ENCODE measurements around the gene CEP78.
"Not testable (repeated sequence)": the region's sequence is repeated elsewhere in the genome, so short reads cannot be mapped to it uniquely, and the experiment has no call there.

Gene CEP78

DNA sequence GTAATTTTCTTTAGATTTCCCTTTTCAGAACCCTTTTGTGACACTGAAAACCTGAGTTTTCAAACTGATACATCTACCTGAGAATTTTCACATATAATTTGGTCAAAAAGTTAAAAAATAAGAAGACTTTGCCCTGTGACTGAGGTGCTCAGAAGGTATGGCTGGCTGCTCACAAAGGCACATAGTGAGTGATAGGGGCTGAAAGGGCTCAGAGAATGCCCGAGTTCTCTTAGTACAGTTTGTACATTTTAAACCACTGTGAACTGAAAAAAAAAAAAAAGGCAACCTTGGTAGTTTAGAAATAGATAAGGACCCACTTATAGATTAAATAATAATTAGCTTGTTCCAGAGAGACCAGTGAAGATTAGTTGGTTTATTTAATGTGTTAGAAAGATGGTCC is 42.9 kb downstream of the CEP78 start:
- no peaks in the 10 kb centered on the region for H3K4me1 ChIP-seq (ENCODE audit: insufficient read depth, low read length)
- H3K27me3 ChIP-seq (ENCODE audit: insufficient read depth, low read length), result no peaks in the 10 kb centered on the region
- no peak overlapping the region for H3K4me3 ChIP-seq (ENCODE audit: low read length)
- H2AFZ ChIP-seq (ENCODE audit: low read depth, low read length), result no peak overlapping the region
- H3K36me3 ChIP-seq (ENCODE audit: insufficient read depth, low read length), result no peaks in the 10 kb centered on the region
- no peaks in the 10 kb centered on the region for H3K9me3 ChIP-seq (ENCODE audit: low read length)

DNA sequence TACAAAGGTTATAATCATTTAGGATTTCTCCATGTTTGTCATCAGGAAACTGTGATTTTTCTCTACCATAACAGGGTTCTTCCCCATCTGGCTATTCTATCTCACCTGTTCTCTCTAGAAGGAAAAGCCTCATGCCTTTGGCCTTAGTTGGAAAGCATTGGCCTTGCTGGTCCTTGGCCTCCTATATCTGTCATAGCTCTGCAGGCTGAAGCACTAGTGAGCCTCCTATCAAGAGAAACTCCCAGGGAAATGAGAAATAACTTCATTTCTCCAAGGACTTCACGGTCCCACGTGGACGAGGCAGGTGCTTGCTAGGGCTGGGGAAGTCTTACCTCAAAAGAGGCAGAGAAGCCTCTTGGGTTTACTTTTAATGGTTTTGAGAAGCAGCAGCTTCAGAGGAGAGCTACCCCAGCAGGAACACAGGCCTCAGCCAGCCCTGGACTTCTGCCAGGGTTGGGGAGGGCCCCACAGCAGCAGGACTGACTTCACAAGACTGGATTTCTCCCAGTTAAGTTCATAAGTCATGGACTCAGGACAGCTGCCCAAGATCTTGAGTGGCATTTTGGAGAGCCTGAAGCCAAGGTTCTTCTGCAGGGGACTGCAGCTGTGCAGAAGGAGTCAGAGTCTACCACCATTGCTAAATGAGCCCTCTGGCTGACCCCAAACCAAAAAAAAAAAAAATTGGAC is 45.2 kb downstream of the CEP78 start:
- Histone ChIP-seq H3K4me1 (ENCODE audit: insufficient read depth, low read length) (no peaks in the 10 kb centered on the region), H3K36me3 (ENCODE audit: insufficient read depth, low read length) (no peaks in the 10 kb centered on the region), H3K27me3 (ENCODE audit: insufficient read depth, low read length) (no peaks in the 10 kb centered on the region), H3K4me3 (ENCODE audit: low read length) (no peak overlapping the region), H3K9me3 (ENCODE audit: low read length) (no peaks in the 10 kb centered on the region), H2AFZ (ENCODE audit: low read depth, low read length) (no peak overlapping the region)

DNA sequence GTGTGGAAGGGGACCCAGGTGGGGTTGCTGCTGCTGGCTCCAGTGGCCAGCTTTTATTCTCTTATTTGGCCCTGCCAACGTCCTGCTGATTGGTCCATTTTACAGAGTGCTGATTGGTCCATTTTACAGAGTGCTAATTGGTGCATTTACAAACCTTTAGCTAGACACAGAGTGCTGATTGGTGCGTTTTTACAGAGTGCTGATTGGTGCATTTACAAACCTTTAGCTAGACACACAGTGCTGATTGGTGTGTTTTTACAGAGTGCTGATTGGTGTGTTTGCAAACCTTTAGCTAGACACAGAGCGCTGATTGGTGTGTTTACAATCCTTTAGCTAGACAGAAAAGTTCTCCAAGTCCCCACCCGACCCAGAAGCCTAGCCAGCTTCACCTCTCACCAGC is 48.3 kb downstream of the CEP78 start:
- not testable (repeated sequence) for H3K4me3 ChIP-seq (ENCODE audit: low read length); H3K4me1 ChIP-seq (ENCODE audit: insufficient read depth, low read length); H2AFZ ChIP-seq (ENCODE audit: low read depth, low read length); H3K36me3 ChIP-seq (ENCODE audit: insufficient read depth, low read length); H3K9me3 ChIP-seq (ENCODE audit: low read length); H3K27me3 ChIP-seq (ENCODE audit: insufficient read depth, low read length)

DNA sequence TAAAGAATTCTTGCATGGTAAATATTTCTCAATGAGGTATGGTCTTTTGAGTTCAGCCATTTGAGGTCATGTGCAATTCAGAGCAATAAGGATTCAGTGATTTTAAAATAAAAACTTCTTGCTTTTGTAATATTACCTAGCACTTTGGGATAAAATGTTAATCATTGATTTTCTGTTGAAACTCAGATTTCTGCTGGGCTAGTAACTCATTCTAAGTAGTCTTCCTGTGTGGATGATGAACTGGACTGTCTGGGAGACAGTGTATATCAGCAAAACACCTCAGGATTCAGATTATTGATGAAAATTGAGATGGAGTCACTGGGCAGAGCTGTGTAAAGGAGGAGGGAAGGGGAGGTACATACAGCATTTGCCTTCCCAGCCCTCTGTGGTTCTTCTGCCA is 50.2 kb downstream of the CEP78 start:
- no peaks in the 10 kb centered on the region for H3K27me3 ChIP-seq (ENCODE audit: insufficient read depth, low read length)
- H2AFZ ChIP-seq (ENCODE audit: low read depth, low read length), result no peak overlapping the region
- no peaks in the 10 kb centered on the region for H3K4me1 ChIP-seq (ENCODE audit: insufficient read depth, low read length)
- H3K4me3 ChIP-seq (ENCODE audit: low read length), result no peak overlapping the region
- no peaks in the 10 kb centered on the region for H3K9me3 ChIP-seq (ENCODE audit: low read length)
- H3K36me3 ChIP-seq (ENCODE audit: insufficient read depth, low read length), result no peaks in the 10 kb centered on the region

DNA sequence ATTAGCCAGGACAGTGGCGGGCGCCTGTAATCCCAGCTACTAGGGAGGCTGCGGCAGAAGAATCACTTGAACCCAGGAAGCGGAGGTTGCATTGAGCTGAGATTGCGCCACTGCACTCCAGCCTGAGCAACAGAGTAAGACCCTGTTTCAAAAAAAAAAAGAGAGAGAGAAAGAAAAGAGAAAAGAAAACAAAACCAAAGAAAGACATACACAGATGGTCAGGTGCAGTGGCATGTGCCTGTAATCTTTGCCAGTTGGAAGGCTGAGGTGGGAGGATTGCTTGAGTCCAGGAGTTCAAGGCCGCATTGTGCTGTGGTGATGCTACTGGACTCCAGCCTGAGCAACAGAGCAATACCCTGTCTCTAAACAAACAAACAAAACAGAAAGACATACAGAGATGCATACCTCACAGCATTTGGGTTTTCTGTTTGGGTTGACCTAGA is 51.1 kb downstream of the CEP78 start:
- Histone ChIP-seq H2AFZ (ENCODE audit: low read depth, low read length) (no peak overlapping the region), H3K27me3 (ENCODE audit: insufficient read depth, low read length) (no peaks in the 10 kb centered on the region), H3K36me3 (ENCODE audit: insufficient read depth, low read length) (no peaks in the 10 kb centered on the region), H3K4me3 (ENCODE audit: low read length) (no peak overlapping the region), H3K4me1 (ENCODE audit: insufficient read depth, low read length) (no peaks in the 10 kb centered on the region), H3K9me3 (ENCODE audit: low read length) (no peaks in the 10 kb centered on the region)

DNA sequence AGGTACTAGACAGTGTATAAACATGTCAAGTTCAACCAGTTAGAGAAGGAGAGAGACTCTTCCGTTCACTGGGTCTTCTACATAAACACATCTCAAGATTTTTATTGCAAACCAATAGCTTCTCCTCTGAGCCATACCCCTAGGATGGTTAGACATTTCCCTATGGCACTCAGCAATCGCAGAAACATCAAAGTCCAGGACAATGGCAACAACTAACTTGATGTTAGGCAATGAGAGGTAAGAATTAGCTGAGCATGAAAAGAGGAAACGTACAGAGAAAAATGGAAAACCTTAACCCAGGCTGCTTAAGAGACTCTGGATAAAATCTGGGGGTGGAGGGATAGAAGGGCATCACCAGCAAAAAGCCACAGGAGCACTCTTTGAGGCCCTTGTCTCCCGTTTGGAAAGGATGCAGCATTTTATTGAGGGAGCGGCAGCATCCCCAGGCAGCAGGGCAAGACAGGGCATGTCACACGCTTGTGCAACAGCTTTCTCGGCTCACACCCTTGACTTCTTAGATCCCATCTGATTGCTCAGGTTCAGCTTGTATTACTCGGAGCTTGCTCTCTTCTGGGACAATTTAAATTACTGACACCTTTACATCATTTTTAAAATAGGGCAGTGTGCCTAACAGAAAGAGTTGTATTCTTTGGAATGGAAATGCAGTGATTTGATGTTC is 52.5 kb downstream of the CEP78 start:
- no peaks in the 10 kb centered on the region for H3K27me3 ChIP-seq (ENCODE audit: insufficient read depth, low read length)
- H2AFZ ChIP-seq (ENCODE audit: low read depth, low read length), result no peak overlapping the region
- no peaks in the 10 kb centered on the region for H3K4me1 ChIP-seq (ENCODE audit: insufficient read depth, low read length)
- H3K36me3 ChIP-seq (ENCODE audit: insufficient read depth, low read length), result no peaks in the 10 kb centered on the region
- H3K9me3 ChIP-seq (ENCODE audit: low read length), result no peaks in the 10 kb centered on the region
- no peak overlapping the region for H3K4me3 ChIP-seq (ENCODE audit: low read length)

DNA sequence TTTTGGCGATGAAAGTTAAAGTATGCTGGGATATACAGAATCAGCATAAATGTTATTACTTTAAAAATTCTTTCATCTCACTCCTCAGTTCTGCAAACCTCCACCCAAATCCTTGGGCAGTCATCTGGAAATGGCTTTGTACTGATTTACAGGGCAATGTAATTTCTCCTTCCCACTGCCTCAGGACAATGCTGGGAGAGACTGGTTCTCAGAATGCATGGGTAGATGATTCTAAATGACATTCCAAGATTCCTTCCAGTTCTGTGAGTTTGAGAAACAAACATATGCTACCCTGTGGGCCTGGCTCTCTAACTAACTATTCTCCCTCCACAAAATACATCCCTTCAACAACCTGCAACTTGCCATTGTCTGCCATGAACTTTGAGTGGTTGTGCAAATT is 53.6 kb downstream of the CEP78 start:
- no peaks in the 10 kb centered on the region for H3K27me3 ChIP-seq (ENCODE audit: insufficient read depth, low read length)
- H3K9me3 ChIP-seq (ENCODE audit: low read length), result no peaks in the 10 kb centered on the region
- H3K36me3 ChIP-seq (ENCODE audit: insufficient read depth, low read length), result no peaks in the 10 kb centered on the region
- H2AFZ ChIP-seq (ENCODE audit: low read depth, low read length), result no peak overlapping the region
- H3K4me1 ChIP-seq (ENCODE audit: insufficient read depth, low read length), result no peaks in the 10 kb centered on the region
- no peak overlapping the region for H3K4me3 ChIP-seq (ENCODE audit: low read length)

DNA sequence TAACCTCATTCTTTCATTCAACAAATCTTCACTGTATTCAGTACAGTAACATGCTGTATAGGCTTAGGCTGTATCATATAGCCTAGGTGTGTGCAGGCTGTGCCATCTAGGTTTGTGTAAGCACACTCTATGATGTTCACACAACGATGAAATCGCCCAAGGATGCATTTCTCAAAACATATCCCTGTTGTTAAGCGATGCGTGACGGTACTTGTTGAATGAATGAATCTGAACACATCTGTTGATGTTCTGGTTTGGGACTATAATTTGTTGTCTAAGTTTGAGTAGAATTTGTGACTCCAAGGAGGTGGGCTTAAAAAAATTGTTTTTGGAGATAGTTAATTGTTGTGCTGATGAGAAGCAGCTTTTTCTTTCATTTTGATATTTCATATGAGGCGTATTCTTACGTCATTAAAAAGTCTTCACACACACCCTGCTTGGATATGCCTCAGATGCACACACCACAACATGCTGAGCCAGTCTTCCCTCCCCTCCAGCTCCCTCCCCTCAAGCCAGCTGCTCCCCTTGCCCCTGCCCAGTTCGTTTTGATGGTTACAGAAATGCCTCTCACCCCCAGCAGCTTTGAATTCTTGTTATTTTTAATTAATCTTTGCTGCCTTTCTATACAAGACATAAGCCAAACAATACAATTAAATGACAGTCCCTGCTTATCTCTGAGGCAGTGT is 55.5 kb downstream of the CEP78 start:
- H2AFZ ChIP-seq (ENCODE audit: low read depth, low read length), result no peak overlapping the region
- no peaks in the 10 kb centered on the region for H3K27me3 ChIP-seq (ENCODE audit: insufficient read depth, low read length)
- H3K4me1 ChIP-seq (ENCODE audit: insufficient read depth, low read length), result peaks cover 9% of the 10 kb centered on the region
- H3K9me3 ChIP-seq (ENCODE audit: low read length), result no peaks in the 10 kb centered on the region
- H3K4me3 ChIP-seq (ENCODE audit: low read length), result no peak overlapping the region
- H3K36me3 ChIP-seq (ENCODE audit: insufficient read depth, low read length), result no peaks in the 10 kb centered on the region

DNA sequence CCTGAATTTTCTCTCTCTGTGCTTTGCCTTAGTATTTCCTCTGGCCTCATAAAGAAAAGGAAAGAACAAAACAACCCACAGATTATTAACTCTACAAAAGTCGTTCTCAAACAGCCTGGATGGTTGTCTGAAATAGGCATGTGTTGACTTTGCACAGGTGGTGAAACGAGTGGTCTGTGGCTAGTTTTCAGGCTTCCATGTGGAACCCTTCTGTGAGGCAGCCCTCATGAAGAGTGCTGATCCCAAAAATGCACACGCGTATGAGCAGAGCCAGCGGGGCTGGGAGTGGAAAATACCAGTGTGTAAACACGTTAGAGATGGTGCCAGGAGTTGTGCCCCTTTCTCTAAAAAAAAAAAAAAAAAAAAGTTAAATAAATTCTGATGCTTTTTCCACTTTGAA is 56.2 kb downstream of the CEP78 start:
- no peaks in the 10 kb centered on the region for H3K27me3 ChIP-seq (ENCODE audit: insufficient read depth, low read length)
- H3K9me3 ChIP-seq (ENCODE audit: low read length), result no peaks in the 10 kb centered on the region
- no peak overlapping the region for H3K4me3 ChIP-seq (ENCODE audit: low read length)
- no peaks in the 10 kb centered on the region for H3K36me3 ChIP-seq (ENCODE audit: insufficient read depth, low read length)
- H2AFZ ChIP-seq (ENCODE audit: low read depth, low read length), result no peak overlapping the region
- peaks cover 9% of the 10 kb centered on the region for H3K4me1 ChIP-seq (ENCODE audit: insufficient read depth, low read length)

DNA sequence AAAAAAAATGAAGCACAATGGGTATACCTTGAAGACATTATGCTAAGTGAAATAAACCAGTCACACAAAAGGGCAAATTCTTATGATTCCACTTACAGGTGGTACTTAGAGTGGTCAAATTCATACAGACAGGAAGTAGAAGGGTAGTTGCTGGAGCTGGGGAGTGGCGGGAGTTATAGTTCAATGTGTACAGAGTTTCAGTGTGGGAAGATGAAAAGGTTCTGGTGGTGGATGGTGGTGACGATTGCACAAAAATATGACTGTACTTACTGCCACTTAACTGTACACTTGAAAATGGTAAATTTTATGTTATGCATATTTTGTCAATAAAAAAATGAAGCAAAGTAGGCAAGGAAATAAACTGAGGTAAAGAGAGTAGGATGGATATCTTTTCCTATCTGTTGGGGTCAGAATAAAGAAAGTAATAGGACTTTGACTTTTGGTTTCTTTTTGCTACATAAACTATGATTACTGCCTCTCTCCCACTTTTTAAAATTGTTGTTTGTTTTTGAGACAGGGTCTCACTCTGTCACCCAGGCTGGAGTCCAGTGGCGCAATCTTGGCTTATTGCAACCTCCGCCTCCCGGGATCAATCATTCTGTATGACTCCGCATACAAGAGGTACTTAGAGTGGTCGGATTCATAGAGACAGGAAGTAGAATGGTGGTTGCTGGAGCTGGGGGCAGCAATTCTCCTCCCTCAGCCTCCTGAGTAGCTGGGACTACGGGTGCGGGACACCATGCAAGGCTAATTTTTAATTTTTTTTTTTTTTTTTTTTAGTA is 57.0 kb downstream of the CEP78 start:
- H3K9me3 ChIP-seq (ENCODE audit: low read length), result no peaks in the 10 kb centered on the region

DNA sequence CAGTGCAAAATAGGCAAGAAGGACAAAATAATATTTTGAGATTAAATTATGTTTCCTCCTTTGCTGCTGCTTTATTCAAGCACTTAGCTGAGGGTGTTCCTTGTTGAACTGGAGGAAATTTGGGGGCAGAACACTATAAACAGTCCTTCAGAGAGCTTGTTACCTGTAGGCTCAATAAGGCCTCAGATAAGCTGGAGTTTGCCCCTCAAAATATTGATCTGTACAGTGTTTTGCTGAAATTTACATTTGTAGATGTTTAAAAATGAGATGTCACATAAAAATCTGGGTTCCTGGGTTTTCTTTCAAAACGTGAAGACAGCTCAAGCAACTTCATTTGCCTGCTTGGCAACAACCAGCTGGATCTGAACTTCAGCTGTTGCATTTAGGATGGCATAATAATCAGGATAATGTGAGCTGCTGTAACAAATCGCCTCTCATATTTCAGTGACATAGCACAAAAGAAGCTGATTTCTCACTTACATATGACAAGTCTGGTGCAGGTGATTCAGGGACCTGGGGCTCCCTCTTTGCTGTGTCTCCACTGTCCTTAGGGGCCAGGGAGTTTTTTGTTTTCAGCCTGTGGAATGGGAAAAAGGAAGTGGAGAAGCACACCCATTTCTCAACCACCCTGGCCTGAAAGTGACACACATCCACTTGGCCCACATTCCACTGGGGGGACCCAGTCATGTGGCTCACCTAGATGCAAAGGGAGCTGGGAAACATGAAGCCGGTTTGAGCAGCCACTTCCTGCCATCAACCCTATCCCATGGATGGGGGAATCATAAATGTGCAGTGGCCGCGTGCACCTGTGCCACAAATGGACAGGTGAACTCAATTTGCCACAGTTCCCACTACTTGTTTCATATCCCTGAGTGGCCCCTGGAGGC is 58.7 kb downstream of the CEP78 start:
- H3K4me1 ChIP-seq (ENCODE audit: insufficient read depth, low read length), result peaks cover 13% of the 10 kb centered on the region
- no peak overlapping the region for H2AFZ ChIP-seq (ENCODE audit: low read depth, low read length)
- H3K9me3 ChIP-seq (ENCODE audit: low read length), result no peaks in the 10 kb centered on the region
- H3K27me3 ChIP-seq (ENCODE audit: insufficient read depth, low read length), result no peaks in the 10 kb centered on the region
- H3K36me3 ChIP-seq (ENCODE audit: insufficient read depth, low read length), result no peaks in the 10 kb centered on the region
- H3K4me3 ChIP-seq (ENCODE audit: low read length), result no peak overlapping the region

More for the DNA sequence above, 57.0 kb downstream of the CEP78 start:
- peaks cover 9% of the 10 kb centered on the region for H3K4me1 ChIP-seq (ENCODE audit: insufficient read depth, low read length)
- H2AFZ ChIP-seq (ENCODE audit: low read depth, low read length), result no peak overlapping the region
- no peaks in the 10 kb centered on the region for H3K36me3 ChIP-seq (ENCODE audit: insufficient read depth, low read length)
- no peak overlapping the region for H3K4me3 ChIP-seq (ENCODE audit: low read length)
- no peaks in the 10 kb centered on the region for H3K27me3 ChIP-seq (ENCODE audit: insufficient read depth, low read length)

DNA sequence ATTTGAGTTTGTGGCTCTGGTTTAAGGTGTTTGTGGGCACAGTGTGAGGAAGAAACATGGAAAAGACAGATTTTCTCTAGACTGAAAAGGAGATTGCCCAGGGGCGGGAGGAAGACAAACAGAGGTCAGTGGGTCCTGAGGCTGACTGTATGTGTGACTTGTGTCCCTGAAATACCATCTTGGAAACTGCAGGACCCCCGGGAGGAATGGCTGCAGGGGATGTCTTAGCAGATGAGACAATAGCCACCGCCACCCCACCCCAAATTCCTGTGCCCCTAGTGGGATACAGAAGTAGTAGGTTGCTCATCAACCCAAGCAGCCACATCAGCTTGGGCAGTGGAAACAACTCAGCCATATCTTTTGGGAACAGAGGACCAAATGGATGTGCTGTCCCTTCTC is 59.3 kb downstream of the CEP78 start:
- H2AFZ ChIP-seq (ENCODE audit: low read depth, low read length), result no peak overlapping the region
- peaks cover 13% of the 10 kb centered on the region for H3K4me1 ChIP-seq (ENCODE audit: insufficient read depth, low read length)
- H3K36me3 ChIP-seq (ENCODE audit: insufficient read depth, low read length), result peaks cover 5% of the 10 kb centered on the region
- no peak overlapping the region for H3K4me3 ChIP-seq (ENCODE audit: low read length)
- H3K27me3 ChIP-seq (ENCODE audit: insufficient read depth, low read length), result no peaks in the 10 kb centered on the region
- no peaks in the 10 kb centered on the region for H3K9me3 ChIP-seq (ENCODE audit: low read length)
